SK-N-SH (cell line): ENCODE results near the gene MAN1B1. TPM values are rescaled to one million over a fixed set of nuclear protein-coding genes. Genes with fewer than 3 reads are reported as not detected.

Source experiments
- CTCF ChIA-PET: fragments of 300-600, 350-600 bp; formaldehyde crosslinking; extraction: SDS; loops from one replicate; lab custom pipeline; 2021; lab: Yijun Ruan, JAX
- POLR2A ChIA-PET: fragments of 350-600 bp; sonication (Branson Sonifier 250); formaldehyde crosslinking; extraction: SDS; loops from one replicate; lab custom pipeline; 2020; ENCODE audit warnings: antibody characterized with exemption, inconsistent platforms; lab: Yijun Ruan, JAX
- DNase-seq: peaks from one replicate; pipeline ENCODE4 v3.0.0; 2012
- H2AFZ ChIP-seq: fragments of 200-600 bp; sonication (generic); 2 replicates; pipeline ENCODE4 v1.8.1; 2016; ENCODE audit warnings: antibody characterized with exemption, mild to moderate bottlenecking, low read depth
- H3F3A ChIP-seq: fragments of 200-600 bp; sonication (generic); replicated peaks from 2 replicates; pipeline ENCODE3; 2016; ENCODE audit warnings: antibody characterized with exemption, mild to moderate bottlenecking; ENCODE audit not compliant: insufficient read depth
- H3K27ac ChIP-seq, 2 experiments: fragments of 200-500 bp in 1 of 2; fragments of 200-600 bp in 1 of 2; sonication (Bioruptor generic) in 1 of 2; sonication (generic), shearing (Covaris generic) in 1 of 2; 2 replicates each; pipeline versions ENCODE4 v1.5.1 to v1.6.1; 2014 to 2016; ENCODE audit warnings: low read depth in 2 of 2, inconsistent platforms in 1 of 2, low read length in 1 of 2, mild to moderate bottlenecking in 1 of 2, mixed read lengths in 1 of 2
- H3K27me3 ChIP-seq: fragments of 200-600 bp; sonication (generic), shearing (Covaris generic); 2 replicates; pipeline ENCODE4 v1.6.1; 2016; ENCODE audit warnings: mixed run types; ENCODE audit not compliant: insufficient read depth
- H3K36me3 ChIP-seq, 2 experiments: fragments of 200-500 bp in 1 of 2; fragments of 200-600 bp in 1 of 2; sonication (Bioruptor generic) in 1 of 2; sonication (generic) in 1 of 2; replicated peaks in 1 of 2; 2 replicates each; pipeline versions ENCODE3 to v1.5.1; 2014 to 2016; ENCODE audit warnings: low read length in 1 of 2, mild to moderate bottlenecking in 1 of 2; ENCODE audit not compliant: insufficient read depth in 2 of 2, control insufficient read depth in 1 of 2
- H3K4me1 ChIP-seq, 2 experiments: fragments of 200-500 bp in 1 of 2; fragments of 200-600 bp in 1 of 2; sonication (Bioruptor generic) in 1 of 2; sonication (generic), shearing (Covaris generic) in 1 of 2; 2 replicates each; pipeline versions ENCODE4 v1.5.1 to v1.6.1; 2014 to 2016; ENCODE audit warnings: low read depth in 1 of 2, low read length in 1 of 2, mixed run types in 1 of 2; ENCODE audit not compliant: insufficient read depth in 2 of 2, control insufficient read depth in 1 of 2
- H3K4me2 ChIP-seq: fragments of 200-600 bp; sonication (generic), shearing (Covaris generic); 2 replicates; pipeline ENCODE4 v1.6.1; 2017; ENCODE audit warnings: mixed run types
- H3K4me3 ChIP-seq, 2 experiments: fragments of 200-500 bp in 1 of 2; fragments of 200-600 bp in 1 of 2; sonication (Bioruptor generic) in 1 of 2; sonication (generic), shearing (Covaris generic) in 1 of 2; 2 replicates each; pipeline versions ENCODE4 v1.5.1 to v1.8.1; 2014 to 2016; ENCODE audit warnings: low read depth in 2 of 2, inconsistent platforms in 1 of 2, low read length in 1 of 2, mild to moderate bottlenecking in 1 of 2, mixed read lengths in 1 of 2, moderate library complexity in 1 of 2
- H3K79me2 ChIP-seq: fragments of 200-600 bp; sonication (generic); 2 replicates; pipeline ENCODE4 v1.8.1; 2017; ENCODE audit warnings: mild to moderate bottlenecking; ENCODE audit not compliant: insufficient read depth
- H3K9ac ChIP-seq: fragments of 200-600 bp; sonication (generic); 2 replicates; pipeline ENCODE4 v1.6.1; 2017; ENCODE audit warnings: mixed run types
- H3K9me2 ChIP-seq: fragments of 200-600 bp; sonication (generic); 2 replicates; pipeline ENCODE4 v1.6.1; 2017; ENCODE audit warnings: mixed run types
- H3K9me3 ChIP-seq: fragments of 200-600 bp; sonication (generic); 2 replicates; pipeline ENCODE4 v1.6.1; 2017; ENCODE audit warnings: mixed run types, mild to moderate bottlenecking, moderate library complexity
- H4K20me1 ChIP-seq: fragments of 200-600 bp; sonication (generic); 2 replicates; pipeline ENCODE4 v1.6.1; 2017; ENCODE audit warnings: mild to moderate bottlenecking, mixed run types; ENCODE audit not compliant: insufficient read depth
- EZH2phosphoT487 ChIP-seq: fragments of 200-600 bp; sonication (generic); IDR thresholded peaks from 2 replicates; pipeline ENCODE4 v1.6.1; 2017; ENCODE audit warnings: low read depth, mixed run types, mild to moderate bottlenecking, antibody characterized with exemption, moderate library complexity, borderline replicate concordance
- FOXJ3 ChIP-seq: sonication (generic); formaldehyde crosslinking; IDR thresholded peaks from 2 replicates; pipeline ENCODE4 v1.5.1; 2020; ENCODE audit warnings: mild to moderate bottlenecking, missing genetic modification reagents
- GABPA ChIP-seq: IDR thresholded peaks from 2 replicates; pipeline ENCODE4 v1.4.0; 2012; ENCODE audit warnings: low read depth, mild to moderate bottlenecking
- GATA2 ChIP-seq: sonication (generic); formaldehyde crosslinking; IDR thresholded peaks from 2 replicates; pipeline ENCODE4 v1.5.0; 2020; ENCODE audit warnings: mild to moderate bottlenecking, missing genetic modification reagents
- JUND ChIP-seq: IDR thresholded peaks from 2 replicates; pipeline ENCODE4 v1.4.0; 2012
- MXI1 ChIP-seq: IDR thresholded peaks from 2 replicates; pipeline ENCODE4 v1.6.1; 2012; ENCODE audit warnings: mild to moderate bottlenecking, low read depth, low read length, improper control_type of control experiment
- RCOR1 ChIP-seq: fragments of 150-350 bp; IDR thresholded peaks from 2 replicates; pipeline ENCODE4 v1.6.1; 2017; ENCODE audit warnings: antibody characterized with exemption, low read length
- RFX5 ChIP-seq: IDR thresholded peaks from 2 replicates; pipeline ENCODE4 v1.6.1; 2012; ENCODE audit warnings: mild to moderate bottlenecking, improper control_type of control experiment, low read length
- RXRA ChIP-seq: IDR thresholded peaks from 2 replicates; pipeline ENCODE4 v1.4.0; 2012; ENCODE audit warnings: low read depth, mild to moderate bottlenecking, borderline replicate concordance
- SIN3A ChIP-seq: IDR thresholded peaks from 2 replicates; pipeline ENCODE4 v1.6.1; 2012; ENCODE audit warnings: low read depth, mild to moderate bottlenecking, low read length, moderate library complexity, borderline replicate concordance
- WGBS: methylation state at CpG from one replicate; pipeline ENCODE4 v1.1.6; 2017; ENCODE audit warnings: low lambda C conversion rate; 5-methylcytosine and 5-hydroxymethylcytosine counted together
- polyA plus RNA-seq, 3 experiments: library from polyadenylated mRNA; depleted of rRNA; stranded (reverse); fragments of >200 nt; gene quantifications; 2 replicates each; pipeline ENCODE4 v1.2.3, GENCODE V29; 2012
- TF ChIP-seq, protein P1 (sequence below): IDR thresholded peaks from 2 replicates; pipeline ENCODE4 v1.4.0; 2012; ENCODE audit warnings: low read depth
- TF ChIP-seq, protein P2 (sequence below): fragments of 200-600 bp; sonication (generic); IDR thresholded peaks from 2 replicates; pipeline ENCODE4 v1.6.1; 2017; ENCODE audit warnings: antibody characterized with exemption, mild to moderate bottlenecking, moderate library complexity
- TF ChIP-seq, protein P3 (sequence below): fragments of 150-350 bp; IDR thresholded peaks from 2 replicates; pipeline ENCODE4 v1.6.1; 2016; ENCODE audit warnings: mild to moderate bottlenecking, low read depth, low read length

MAN1B1 gene
- polyA plus RNA-seq, 1 of the 3 experiments (the other 2 are of a cell fraction) = 57.8 TPM

DNA sequence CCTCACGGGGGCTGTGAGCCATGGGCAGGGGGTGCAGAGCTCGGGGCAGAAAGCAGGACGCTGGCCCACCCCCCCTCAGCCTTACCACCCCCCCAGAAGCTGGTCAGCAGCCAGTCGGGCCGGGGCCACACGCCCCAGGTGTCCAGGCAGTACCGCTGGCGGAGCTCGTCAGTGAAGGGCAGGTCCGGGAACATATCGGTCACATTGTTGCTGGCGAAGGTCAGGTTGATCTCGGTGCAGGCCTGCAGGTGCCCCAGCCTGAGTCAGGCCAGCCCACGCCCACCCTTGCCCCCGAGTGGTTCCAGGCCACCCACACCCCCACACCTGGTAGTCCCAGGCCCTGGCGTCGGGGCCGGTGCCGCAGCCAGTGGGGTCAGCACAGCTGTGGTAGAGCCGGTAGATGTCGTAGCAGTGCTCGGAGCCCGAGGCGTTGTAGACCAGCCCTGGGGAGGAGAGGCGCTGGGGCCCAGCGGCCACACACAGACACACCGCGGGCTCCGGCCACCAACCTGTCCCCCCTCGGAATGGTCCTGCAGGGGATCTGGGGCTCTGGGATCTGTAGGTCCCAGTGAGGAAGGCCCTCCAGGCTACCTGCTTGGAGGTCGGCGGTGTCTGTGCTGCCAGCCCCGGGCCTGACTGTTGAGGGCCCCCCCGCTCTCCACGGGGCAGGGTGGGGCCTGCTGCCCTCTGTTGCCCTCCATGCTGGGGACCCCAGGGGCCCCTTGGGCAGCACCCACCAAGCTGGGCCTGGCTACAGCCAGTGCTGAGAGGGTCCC, 25.2 kb downstream of the MAN1B1 start (continued):
- TF ChIP-seq, protein P1, sequence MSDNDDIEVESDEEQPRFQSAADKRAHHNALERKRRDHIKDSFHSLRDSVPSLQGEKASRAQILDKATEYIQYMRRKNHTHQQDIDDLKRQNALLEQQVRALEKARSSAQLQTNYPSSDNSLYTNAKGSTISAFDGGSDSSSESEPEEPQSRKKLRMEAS = no peak
- TF ChIP-seq EZH2phosphoT487 (no peak), MXI1 (no peak), GATA2 (CRISPR knock-in tag) (no peak), RCOR1 (no peak), FOXJ3 (no peak), RXRA (no peak), GABPA (no peak)
- TF ChIP-seq, protein P2, sequence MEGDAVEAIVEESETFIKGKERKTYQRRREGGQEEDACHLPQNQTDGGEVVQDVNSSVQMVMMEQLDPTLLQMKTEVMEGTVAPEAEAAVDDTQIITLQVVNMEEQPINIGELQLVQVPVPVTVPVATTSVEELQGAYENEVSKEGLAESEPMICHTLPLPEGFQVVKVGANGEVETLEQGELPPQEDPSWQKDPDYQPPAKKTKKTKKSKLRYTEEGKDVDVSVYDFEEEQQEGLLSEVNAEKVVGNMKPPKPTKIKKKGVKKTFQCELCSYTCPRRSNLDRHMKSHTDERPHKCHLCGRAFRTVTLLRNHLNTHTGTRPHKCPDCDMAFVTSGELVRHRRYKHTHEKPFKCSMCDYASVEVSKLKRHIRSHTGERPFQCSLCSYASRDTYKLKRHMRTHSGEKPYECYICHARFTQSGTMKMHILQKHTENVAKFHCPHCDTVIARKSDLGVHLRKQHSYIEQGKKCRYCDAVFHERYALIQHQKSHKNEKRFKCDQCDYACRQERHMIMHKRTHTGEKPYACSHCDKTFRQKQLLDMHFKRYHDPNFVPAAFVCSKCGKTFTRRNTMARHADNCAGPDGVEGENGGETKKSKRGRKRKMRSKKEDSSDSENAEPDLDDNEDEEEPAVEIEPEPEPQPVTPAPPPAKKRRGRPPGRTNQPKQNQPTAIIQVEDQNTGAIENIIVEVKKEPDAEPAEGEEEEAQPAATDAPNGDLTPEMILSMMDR = no peak

DNA sequence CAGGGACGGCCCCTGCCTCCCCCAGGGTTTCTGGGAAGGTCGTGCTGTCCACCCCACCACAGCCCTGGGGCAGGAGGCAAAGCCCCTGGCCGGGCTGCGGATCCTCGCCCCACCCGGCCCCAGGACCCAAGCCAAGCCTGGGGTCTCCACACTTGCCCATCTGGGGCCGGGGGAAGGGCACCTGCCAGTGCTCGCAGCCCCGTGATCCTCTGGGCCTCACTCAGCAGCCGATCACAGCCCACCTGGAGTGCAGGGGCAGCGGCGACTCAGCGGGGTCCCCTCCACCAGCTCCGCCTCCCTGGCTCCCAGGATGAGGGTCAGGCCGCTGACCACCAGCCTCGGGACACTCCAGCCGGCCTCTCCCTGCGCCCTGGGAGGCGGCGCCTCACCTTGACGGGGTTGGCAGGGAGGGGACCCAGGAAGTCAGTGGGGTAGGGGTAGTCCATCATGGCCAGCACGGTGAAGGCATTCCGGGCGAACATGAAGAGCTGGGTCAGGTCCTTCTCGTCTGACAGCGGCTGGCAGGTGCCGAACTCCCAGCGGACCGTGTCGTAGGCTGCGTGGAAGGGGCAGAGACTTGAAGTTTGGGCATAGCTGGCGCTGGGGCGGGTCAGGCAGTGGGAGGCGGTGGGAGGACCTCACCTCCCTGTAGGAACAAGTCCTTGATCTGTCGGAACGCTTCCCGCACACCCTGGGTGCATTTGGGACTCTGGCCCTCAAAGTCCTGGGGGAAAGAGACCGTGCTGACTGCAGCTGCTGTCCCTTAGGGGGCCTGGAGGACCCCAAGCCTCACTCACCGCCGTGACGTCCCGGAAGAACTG, 26.0 kb downstream of the MAN1B1 start:
- peaks cover 0 to 10% of the 10 kb centered on the region in 2 experiments; a peak in 1 of 4 replicates for H3K4me1 ChIP-seq
- TF ChIP-seq JUND = no peak
- TF ChIP-seq, protein P2 = no peak
- TF ChIP-seq, protein P3, sequence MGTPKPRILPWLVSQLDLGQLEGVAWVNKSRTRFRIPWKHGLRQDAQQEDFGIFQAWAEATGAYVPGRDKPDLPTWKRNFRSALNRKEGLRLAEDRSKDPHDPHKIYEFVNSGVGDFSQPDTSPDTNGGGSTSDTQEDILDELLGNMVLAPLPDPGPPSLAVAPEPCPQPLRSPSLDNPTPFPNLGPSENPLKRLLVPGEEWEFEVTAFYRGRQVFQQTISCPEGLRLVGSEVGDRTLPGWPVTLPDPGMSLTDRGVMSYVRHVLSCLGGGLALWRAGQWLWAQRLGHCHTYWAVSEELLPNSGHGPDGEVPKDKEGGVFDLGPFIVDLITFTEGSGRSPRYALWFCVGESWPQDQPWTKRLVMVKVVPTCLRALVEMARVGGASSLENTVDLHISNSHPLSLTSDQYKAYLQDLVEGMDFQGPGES = no peak
- TF ChIP-seq RFX5 = no peak
- no peak for TF ChIP-seq SIN3A
- TF ChIP-seq RXRA = no peak
- H3K27ac ChIP-seq = no peak overlapping the region
- H3K79me2 ChIP-seq = no peaks in the 10 kb centered on the region
- POLR2A ChIA-PET = interaction anchor here (0.6 to 1.6 kb wide), 2 partner anchors 92 to 128 kb away, joined by 3 to 7 read pairs; partner anchors contain the start of gene TUBB4B
- peaks cover 0 to 45% of the 10 kb centered on the region in 2 experiments for H3K36me3 ChIP-seq
- no peak overlapping the region for H2AFZ ChIP-seq
- H3K4me3 ChIP-seq = no peak overlapping the region
- 98% methylated on average over 30 of the region's 42 CpGs for WGBS
- no peaks in the 10 kb centered on the region for H4K20me1 ChIP-seq
- H3K27me3 ChIP-seq = no peaks in the 10 kb centered on the region
- H3K9me3 ChIP-seq = no peaks in the 10 kb centered on the region
- DNase-seq = no peak
- H3K9me2 ChIP-seq = no peaks in the 10 kb centered on the region
- H3F3A ChIP-seq = no peaks in the 10 kb centered on the region
- CTCF ChIA-PET = interaction anchor here (0.6 to 4.4 kb wide), 4 partner anchors 18 to 800 kb away, joined by 3 to 27 read pairs (median 6); partner anchors contain the start of gene RNF224
- no peak overlapping the region for H3K9ac ChIP-seq
- H3K4me2 ChIP-seq = no peak overlapping the region
